Stimulated activated CD8-positive, alpha-beta memory T cell treated with anti-CD3 and anti-CD28 coated beads, Interleukin-7, amount 100 ng/mL, for 4 hours (primary cell): ENCODE data around the gene NOS1AP.

ENCODE experiments used
- DNase-seq, 2 donors: peaks; one replicate each; pipeline ENCODE4 v3.0.0-alpha.2; 2020; ENCODE audit warnings: low read depth in 2 of 2

NOS1AP gene

DNA sequence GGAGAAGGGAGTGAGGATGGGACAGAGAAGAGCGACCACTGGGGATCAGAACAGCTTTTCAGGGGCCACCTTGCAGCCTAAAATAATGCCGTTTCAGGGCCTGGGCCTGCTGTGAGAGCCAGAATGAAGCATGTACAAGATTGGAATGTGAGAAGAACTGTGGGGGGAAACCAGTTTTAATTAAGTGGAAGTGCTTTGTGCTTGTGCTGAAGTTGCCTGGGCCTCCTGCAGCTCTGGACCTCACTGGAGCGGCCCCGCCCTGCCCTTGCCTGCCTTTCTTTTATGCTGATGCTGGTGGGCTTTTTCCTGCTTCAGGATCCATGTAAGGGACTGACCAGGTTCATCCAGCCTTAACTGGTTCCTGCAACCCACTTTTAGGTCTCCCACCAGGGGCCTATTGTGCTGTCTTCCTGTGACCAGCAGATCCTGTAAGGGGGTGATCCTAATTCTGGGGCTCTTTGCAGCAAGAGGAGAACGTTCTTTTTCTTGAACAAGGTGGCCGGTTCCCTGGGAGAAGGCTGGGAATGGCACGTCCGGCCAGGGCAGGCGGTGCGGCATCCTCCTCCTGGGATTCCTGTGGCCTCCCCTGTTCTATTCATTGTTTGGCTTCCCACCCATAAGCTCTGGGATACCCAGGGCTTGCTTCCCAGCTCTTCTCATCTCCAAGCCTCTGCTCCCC lies 315.2 kb downstream of the NOS1AP start:
- no peak for DNase-seq

GRCh38 chr1:162385280-162385623 lies 315.8 kb downstream of the NOS1AP start:
- no peak for DNase-seq

DNA sequence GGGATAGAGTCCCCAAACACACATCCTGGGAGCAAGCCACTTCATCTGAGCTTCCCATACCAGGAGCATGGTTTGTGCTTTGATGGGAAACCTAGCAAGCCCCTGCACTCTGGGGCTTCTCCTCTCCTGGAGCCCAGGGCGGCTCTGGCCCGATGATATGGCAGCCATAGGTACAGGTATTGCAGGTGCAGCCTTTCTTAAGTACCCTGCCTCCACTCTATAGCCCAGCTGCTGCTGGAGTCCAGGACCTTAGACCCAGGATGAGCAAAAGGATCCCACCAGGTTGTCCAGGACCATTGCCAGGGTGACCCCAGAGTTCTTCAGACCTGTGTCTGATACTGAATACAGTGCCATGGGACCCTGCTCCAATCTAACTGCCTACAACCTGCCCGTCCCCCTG lies 316.2 kb downstream of the NOS1AP start:
- no peak for DNase-seq

GRCh38 chr1:162386292-162387225 lies 317.1 kb downstream of the NOS1AP start:
- DNase-seq, result no peak

DNA sequence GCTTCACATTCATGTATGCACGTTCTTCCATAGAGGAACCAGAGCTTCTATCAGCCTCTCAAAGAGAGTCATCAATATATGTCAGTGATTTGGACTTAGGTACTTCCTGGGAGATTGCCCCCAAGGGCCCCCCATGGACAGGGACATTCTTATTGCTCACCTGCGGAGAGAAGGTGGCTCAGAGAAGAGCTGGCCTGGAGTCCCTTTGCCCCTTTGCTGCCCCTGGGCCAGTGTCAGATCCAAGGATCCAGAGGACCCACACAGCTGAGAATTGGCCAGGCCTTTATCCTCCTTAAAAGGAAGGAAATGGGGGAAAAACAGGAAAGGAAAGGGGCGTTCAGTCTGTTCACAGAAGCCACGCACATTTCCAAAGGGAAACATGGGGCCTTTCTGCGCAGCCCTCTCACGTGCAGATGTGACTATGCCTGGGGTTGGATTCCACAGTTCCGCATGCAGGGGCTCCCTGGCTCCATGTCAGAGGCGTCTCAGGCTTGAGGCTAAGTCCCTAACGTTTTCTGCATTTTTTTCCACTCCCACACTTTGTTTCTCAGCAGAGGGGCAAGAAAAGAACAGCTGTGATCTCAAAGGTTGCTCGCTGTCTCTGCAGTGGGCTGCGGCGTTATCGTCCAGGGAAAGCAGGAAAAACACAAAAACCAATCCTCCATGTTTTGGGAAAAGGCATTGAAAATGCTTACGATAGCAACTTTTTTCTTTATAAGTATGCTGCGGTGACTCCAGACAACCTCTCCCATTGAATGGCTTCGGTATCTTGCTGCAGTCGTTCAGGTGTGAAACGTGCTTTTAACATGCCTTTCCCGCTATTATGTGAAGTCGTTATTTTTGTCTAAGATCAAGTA lies 318.0 kb downstream of the NOS1AP start:
- no peak for DNase-seq

- DNase-seq, result no peak
Measured at GRCh38 chr1:162388083-162388594, 318.6 kb downstream of the NOS1AP start.

GRCh38 chr1:162388615-162389014 lies 319.1 kb downstream of the NOS1AP start:
- DNase-seq, result no peak

DNA sequence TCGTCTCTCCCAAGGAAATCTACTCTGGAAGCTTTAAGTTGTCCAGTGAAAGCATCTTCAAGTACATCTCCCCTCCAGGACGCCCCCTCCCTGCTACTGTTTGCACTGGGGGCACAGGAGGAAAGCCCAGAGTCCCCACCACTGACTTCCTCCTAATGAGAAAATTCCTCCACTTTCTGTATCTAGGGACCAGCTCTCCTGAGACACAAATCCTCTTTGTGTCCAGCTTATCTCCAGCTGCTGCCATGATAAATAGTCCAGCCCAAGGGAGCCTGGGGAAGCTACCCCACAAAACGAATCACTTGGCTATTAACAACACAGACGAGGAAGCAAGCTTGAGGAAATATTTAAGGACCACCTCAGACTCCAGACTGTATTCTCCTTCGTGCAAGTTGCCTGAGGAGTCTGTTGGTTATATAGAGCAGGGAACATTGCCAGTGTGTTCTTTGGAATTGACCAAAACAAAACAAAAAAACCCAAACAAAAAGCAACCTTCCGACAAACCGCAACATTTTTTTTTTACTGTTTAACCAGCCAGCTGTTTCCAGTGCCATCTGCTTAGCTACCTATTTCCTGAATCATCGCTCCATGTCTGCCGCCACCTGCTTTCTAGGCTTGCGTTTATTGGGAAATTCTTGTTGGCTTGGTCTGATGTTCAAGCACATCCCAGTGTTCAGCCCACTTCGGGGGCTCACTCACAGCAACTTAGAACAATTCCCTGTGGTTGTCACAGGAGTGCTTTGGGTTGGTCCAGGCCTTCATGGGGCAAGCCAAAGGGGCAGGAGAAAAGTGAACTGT lies 319.7 kb downstream of the NOS1AP start:
- DNase-seq, result no peak

DNA sequence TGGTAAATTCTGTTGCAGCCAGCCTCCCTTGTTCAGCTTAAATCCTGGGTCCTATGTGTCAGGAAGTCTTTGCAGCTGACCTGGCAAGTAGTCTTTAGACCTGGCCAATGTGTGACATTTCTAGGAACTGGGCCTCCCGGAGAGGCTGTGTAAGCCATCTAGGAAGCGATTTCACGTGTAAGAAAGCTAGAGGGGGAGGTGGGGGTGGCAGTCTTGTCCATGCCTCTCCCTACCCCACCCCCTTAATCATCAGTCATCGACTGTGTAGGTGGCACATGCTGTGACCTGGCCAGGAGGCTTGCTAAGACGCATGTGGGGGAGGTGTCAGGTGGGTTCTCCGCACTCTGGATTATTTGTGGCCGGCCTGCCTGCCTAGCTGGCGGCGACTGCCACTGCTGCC lies 320.5 kb downstream of the NOS1AP start:
- DNase-seq, result no peak

- DNase-seq, result no peak
Measured at GRCh38 chr1:162390396-162391185, 321.1 kb downstream of the NOS1AP start.

GRCh38 chr1:162391790-162392563 lies 322.5 kb downstream of the NOS1AP start:
- no peak for DNase-seq

DNA sequence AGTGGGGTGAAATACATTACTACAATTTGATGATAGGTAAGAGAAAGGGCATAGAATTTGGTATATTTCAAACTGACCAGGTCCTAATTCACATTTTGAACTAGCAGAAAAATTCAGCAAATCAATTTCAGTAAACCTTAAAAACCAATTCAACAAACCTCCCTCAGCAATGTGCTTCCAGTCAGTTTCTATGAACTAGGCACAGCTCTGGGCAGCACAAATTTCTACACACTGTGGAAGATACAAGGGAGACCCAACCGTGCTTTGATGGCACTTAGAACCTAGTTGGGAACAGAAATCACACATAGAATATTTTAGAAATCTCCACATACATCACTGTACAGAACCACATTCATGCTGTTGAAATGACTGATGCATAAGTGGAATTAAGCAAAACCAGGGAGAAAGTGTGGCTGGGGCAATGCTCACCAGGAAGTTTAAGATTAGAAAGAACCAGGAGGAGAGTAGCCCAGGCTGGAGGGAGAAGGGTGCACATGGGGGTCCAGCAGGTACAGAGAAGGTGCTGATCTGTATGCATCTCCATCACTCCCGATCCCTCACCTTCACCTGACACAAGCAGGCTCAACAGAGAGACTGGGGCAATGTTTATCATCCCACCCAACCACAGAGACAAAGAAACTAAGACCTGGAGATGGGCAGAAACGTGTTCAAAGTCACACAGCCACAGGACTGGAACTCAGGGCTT lies 326.9 kb downstream of the NOS1AP start:
- DNase-seq, result no peak

DNA sequence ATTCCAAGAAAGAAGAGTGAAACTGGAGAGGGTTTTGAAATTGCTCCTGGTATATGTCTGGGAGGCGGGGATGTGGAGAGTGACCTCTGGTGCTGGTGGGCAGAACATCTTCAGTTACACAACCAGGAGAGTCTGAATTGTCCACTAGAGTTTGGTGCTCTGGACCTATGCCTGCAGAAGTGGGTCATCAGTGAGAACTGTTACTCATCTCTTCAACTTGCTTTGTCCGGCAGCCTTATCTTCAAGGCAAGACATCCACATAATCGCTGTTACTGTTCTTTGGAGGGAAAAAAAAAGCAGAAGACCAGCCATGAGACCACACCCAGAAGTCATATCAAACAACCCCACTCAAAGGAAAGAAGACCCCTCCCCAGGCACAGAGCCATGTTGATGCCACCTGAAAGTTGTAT lies 327.6 kb downstream of the NOS1AP start:
- no peak for DNase-seq

DNA sequence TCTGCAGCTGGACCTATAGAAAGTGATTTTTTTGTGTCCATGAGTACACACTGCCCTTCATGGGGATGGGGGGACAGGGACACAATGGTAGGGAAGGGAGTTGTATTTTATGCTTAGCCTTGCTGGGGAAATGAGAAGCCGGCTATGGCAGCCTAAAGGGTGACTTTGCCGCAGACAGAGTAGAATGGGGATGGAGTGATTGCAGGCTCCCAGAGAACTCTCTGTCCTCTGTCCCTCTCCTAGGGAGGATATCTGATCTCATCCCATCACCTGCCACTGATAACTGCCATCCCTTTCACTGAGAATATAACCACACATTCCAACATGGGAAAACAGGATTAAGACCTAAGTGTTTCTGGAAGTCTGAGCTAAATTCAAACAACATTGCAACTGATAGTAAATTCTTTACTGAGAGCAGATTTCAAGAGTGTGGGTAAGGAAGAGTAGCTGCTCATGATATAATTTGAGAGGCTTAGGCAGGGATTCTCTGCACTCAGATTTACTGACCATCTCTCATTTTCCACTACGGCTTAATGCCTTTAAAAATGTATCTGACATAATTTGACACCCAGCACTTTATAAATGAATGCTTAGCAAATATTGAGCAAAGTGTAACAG lies 328.6 kb downstream of the NOS1AP start:
- DNase-seq, result no peak

- no peak for DNase-seq
Measured at GRCh38 chr1:162398999-162399580, 329.6 kb downstream of the NOS1AP start.

DNA sequence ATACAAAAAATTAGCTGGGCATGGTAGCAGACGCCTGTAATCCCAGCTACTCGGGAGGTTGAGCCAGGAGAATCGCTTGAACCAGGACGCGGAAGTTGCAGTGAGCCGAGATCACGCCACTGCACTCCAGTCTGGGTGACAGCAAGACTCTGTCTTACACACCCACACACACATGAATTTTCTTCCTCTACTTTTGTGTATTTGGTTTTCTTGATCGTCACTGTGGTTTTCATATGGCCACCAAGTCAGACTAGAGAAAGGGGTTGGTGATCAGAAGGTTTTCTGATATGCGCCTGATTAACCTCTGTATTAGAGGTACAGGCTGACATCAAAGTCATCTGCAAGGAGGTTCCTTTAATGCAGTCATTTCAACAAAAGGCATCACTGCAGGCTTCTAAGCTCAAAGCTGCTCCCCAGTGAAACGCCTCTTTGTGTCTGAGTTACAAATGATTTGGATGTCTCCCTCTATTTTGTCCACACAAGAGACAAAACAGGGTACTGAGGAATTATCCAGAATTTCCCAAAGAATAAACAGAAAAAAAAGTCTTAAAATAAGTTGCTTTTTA lies 331.4 kb downstream of the NOS1AP start:
- DNase-seq, result no peak

DNA sequence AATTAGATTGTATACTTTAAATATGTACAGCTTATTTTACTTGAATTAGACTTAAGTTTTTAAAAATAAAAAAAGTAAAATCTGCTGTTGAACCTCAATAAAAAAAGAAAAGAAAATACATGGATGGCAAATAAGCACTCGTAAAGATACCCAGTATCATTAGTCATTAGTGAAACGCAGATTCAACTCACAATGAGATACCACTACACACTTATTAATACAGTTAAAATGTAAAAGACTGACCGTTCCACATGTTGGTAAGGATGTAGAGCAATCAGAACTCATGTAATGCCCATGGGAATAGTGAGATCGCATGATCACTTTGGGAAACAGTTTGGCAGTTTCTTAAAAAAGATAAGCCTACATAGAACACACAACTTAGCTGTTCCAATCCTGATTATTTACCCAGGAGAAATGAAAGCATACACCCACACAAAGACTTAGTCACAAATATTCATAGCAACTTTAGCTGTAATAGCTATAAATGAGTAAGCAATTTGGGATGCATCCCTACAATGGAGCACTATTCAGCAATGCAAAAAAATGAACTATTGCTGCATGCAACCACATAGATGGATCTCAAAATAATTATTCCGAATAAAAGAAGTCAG lies 335.2 kb downstream of the NOS1AP start:
- no peak for DNase-seq
